ENCODE measurements around the gene NAGS. TPM values are rescaled to one million over a fixed set of nuclear protein-coding genes. Genes with fewer than 3 reads are reported as not detected.
"Not testable (repeated sequence)": the region's sequence is repeated elsewhere in the genome, so short reads cannot be mapped to it uniquely, and the experiment has no call there.

NAGS gene
- total and polyA plus RNA-seq, 10 of the 15 experiments (the other 5 are each of a cell fraction or from before 2014, with no cell fraction given), result 0.11 to 1.6 (median 0.64) TPM; not detected in 1

DNA sequence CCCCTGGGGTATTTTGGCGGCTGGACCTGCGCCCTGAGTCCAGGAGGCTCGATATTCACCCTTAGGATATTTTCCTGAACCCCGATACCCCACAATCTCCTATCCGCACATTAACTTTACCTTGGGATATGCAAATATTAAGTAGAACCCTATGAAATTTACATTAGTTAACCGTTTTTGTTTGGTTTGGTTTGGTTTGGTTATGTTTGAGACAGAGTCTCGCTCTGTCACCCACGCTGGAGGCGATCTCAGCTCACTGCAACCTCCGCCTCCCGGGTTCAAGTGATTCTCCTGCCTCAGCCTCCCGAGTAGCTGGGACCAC lies 9.3 kb upstream of the NAGS start (continued):
- TF ChIP-seq IRF4 (IDR thresholded peaks at IDR 0.05; ENCODE audit: low read depth, low read length), result no peak

DNA sequence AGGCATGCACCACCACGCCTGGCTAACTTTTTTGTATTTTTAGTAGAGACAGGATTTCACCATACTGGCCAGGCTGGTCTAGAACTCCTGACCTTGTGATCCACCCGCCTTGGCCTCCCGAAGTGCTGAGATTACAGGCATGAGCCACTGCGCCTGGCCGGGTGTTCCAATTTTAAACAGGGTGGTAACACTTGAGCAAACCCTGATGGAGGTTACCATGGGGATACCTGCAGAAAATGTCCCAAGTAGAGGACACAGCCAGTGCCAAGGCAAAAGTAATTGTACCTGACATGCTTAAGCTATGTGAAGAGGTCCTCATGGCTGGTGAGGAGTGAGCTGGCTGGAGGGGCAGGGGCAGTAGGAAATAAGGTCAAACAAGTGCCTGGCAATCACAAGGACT lies 7.2 kb upstream of the NAGS start:
- intact Hi-C loops (cut with micrococcal nuclease; ENCODE audit: unreplicated experiment), result loop anchor here (10.0 kb wide), 1 partner anchor 122 kb away; no protein-coding TSS in a partner anchor
- H3K4me2 ChIP-seq (ENCODE audit: control insufficient read depth, insufficient read depth); H3K27ac ChIP-seq (ENCODE audit: control insufficient read depth, insufficient read depth); H3K27me3 ChIP-seq (replicated peaks in 1 of 2; ENCODE audit: control insufficient read depth in 2 of 2, insufficient read depth in 2 of 2, low read length in 1 of 2); H4K20me1 ChIP-seq (ENCODE audit: control insufficient read depth, insufficient read depth); H3K9ac ChIP-seq (ENCODE audit: control insufficient read depth, insufficient read depth, low read length); H2AFZ ChIP-seq (ENCODE audit: control insufficient read depth, low read depth, low read length); H3K36me3 ChIP-seq (ENCODE audit: control insufficient read depth in 2 of 2, insufficient read depth in 2 of 2, low read length in 1 of 2); H3K4me3 ChIP-seq; BruUV-seq (replicated peaks); DNase-seq (ENCODE audit: low read depth, low spot score); H3K4me1 ChIP-seq (ENCODE audit: control insufficient read depth, insufficient read depth, low read length); H3K9me3 ChIP-seq (replicated peaks; ENCODE audit: control insufficient read depth, insufficient read depth, low read length); FAIRE-seq; H3K79me2 ChIP-seq (ENCODE audit: control insufficient read depth, insufficient read depth, low read length); in situ Hi-C loops (cut with MboI); POLR2A ChIA-PET; ATAC-seq: not testable (repeated sequence)
- RAD21 ChIA-PET (ENCODE audit: unreplicated experiment), result interaction anchor here (1.1 to 1.3 kb wide), 2 partner anchors 53 to 171 kb away, joined by 3 read pairs; no protein-coding TSS in a partner anchor
- 11% methylated on average over 5 of the region's 5 CpGs for WGBS (ENCODE audit: insufficient coverage, insufficient replicate concordance, low lambda C conversion rate, missing lambda C conversion rate)
- CTCF ChIA-PET, result interaction anchor here (0.7 to 5.0 kb wide), 3 partner anchors 54 to 119 kb away, joined by 3 to 42 read pairs (median 6); partner anchors contain the start of gene PPY
- SMC1A ChIA-PET (ENCODE audit: uncharacterized antibody, unreplicated experiment), result interaction anchor here (2.1 kb wide), 1 partner anchor 54 kb away, joined by 6 read pairs; no protein-coding TSS in a partner anchor

DNA sequence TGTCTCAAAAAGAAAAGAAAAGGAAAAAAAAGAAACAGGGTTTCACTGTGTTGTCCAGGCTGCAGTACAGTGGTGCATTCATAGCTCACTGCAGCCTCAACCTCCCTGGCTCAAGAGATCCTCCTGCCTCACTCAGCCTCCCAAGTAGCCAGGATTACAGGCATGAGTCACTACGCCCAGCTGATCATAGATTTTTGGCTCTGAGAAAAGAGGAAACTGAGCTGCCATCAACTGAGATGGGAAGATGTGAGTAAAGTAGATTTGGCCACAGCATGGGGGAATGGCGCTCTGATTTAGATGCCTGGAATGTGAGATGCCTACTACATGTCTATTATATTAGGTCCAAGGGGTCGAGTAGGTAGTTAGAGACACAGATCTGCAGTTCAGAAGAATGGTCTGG lies 5.9 kb upstream of the NAGS start:
- POLR2A ChIA-PET, result no interaction called here
- in situ Hi-C loops (cut with MboI), result no loop called here
- Histone ChIP-seq H3K79me2 (ENCODE audit: control insufficient read depth, insufficient read depth, low read length) (no peaks in the 10 kb centered on the region), H3K4me1 (ENCODE audit: control insufficient read depth, insufficient read depth, low read length) (no peaks in the 10 kb centered on the region), H3K9ac (ENCODE audit: control insufficient read depth, insufficient read depth, low read length) (no peak overlapping the region), H3K36me3 (ENCODE audit: control insufficient read depth in 2 of 2, insufficient read depth in 2 of 2, low read length in 1 of 2) (no peaks in the 10 kb centered on the region), H3K4me3 (no peak overlapping the region), H3K4me2 (ENCODE audit: control insufficient read depth, insufficient read depth) (no peak overlapping the region), H3K27me3 (replicated peaks in 1 of 2; ENCODE audit: control insufficient read depth in 2 of 2, insufficient read depth in 2 of 2, low read length in 1 of 2) (peaks cover 4 to 6% of the 10 kb centered on the region in 2 experiments; a peak in 3 of 4 replicates), H3K27ac (ENCODE audit: control insufficient read depth, insufficient read depth) (no peak overlapping the region), H2AFZ (ENCODE audit: control insufficient read depth, low read depth, low read length) (no peak overlapping the region), H3K9me3 (replicated peaks; ENCODE audit: control insufficient read depth, insufficient read depth, low read length) (no peaks in the 10 kb centered on the region), H4K20me1 (ENCODE audit: control insufficient read depth, insufficient read depth) (no peaks in the 10 kb centered on the region)
- no peak for ATAC-seq
- no peak for FAIRE-seq
- no peak for DNase-seq (ENCODE audit: low read depth, low spot score)
- no TSS peak for BruUV-seq (replicated peaks)
- SMC1A ChIA-PET (ENCODE audit: uncharacterized antibody, unreplicated experiment), result interaction anchor here (0.9 kb wide), 1 partner anchor 55 kb away, joined by 5 read pairs; no protein-coding TSS in a partner anchor
- CTCF ChIA-PET, result interaction anchor here (1.0 to 1.4 kb wide), 3 partner anchors 55 to 188 kb away, joined by 3 read pairs; no protein-coding TSS in a partner anchor
- 8% methylated on average over 3 of the region's 3 CpGs for WGBS (ENCODE audit: insufficient coverage, insufficient replicate concordance, low lambda C conversion rate, missing lambda C conversion rate)
- RAD21 ChIA-PET (ENCODE audit: unreplicated experiment), result interaction anchor here (1.3 kb wide), 1 partner anchor 55 kb away, joined by 4 read pairs; no protein-coding TSS in a partner anchor
- intact Hi-C loops (cut with micrococcal nuclease; ENCODE audit: unreplicated experiment), result loop anchor here (10.0 kb wide), 1 partner anchor 124 kb away; no protein-coding TSS in a partner anchor
- no peak for TF ChIP-seq POLR2AphosphoS5 (IDR thresholded peaks at IDR 0.05; ENCODE audit: low read length)
- TF ChIP-seq YY1 (IDR thresholded peaks at IDR 0.05; ENCODE audit: low read depth, low read length), result no peak
- no peak for TF ChIP-seq JUND (IDR thresholded peaks at IDR 0.05; ENCODE audit: low read depth, low read length)
- TF ChIP-seq IKZF2 (IDR thresholded peaks at IDR 0.05), result no peak
- TF ChIP-seq, protein P1, sequence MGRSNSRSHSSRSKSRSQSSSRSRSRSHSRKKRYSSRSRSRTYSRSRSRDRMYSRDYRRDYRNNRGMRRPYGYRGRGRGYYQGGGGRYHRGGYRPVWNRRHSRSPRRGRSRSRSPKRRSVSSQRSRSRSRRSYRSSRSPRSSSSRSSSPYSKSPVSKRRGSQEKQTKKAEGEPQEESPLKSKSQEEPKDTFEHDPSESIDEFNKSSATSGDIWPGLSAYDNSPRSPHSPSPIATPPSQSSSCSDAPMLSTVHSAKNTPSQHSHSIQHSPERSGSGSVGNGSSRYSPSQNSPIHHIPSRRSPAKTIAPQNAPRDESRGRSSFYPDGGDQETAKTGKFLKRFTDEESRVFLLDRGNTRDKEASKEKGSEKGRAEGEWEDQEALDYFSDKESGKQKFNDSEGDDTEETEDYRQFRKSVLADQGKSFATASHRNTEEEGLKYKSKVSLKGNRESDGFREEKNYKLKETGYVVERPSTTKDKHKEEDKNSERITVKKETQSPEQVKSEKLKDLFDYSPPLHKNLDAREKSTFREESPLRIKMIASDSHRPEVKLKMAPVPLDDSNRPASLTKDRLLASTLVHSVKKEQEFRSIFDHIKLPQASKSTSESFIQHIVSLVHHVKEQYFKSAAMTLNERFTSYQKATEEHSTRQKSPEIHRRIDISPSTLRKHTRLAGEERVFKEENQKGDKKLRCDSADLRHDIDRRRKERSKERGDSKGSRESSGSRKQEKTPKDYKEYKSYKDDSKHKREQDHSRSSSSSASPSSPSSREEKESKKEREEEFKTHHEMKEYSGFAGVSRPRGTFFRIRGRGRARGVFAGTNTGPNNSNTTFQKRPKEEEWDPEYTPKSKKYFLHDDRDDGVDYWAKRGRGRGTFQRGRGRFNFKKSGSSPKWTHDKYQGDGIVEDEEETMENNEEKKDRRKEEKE (IDR thresholded peaks at IDR 0.05), result no peak
- TF ChIP-seq, protein P2, sequence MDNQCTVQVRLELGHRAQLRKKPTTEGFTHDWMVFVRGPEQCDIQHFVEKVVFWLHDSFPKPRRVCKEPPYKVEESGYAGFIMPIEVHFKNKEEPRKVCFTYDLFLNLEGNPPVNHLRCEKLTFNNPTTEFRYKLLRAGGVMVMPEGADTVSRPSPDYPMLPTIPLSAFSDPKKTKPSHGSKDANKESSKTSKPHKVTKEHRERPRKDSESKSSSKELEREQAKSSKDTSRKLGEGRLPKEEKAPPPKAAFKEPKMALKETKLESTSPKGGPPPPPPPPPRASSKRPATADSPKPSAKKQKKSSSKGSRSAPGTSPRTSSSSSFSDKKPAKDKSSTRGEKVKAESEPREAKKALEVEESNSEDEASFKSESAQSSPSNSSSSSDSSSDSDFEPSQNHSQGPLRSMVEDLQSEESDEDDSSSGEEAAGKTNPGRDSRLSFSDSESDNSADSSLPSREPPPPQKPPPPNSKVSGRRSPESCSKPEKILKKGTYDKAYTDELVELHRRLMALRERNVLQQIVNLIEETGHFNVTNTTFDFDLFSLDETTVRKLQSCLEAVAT (IDR thresholded peaks at IDR 0.05), result no peak
- no peak for TF ChIP-seq TCF12 (IDR thresholded peaks at IDR 0.05; ENCODE audit: low read depth, low read length)

All from GM12878 (cell line).